ENCODE results near the gene EPHB1.
"Not testable (repeated sequence)": the region's sequence is repeated elsewhere in the genome, so short reads cannot be mapped to it uniquely, and the experiment has no call there.

The EPHB1 gene

GRCh38 chr3:135093121-135093520 is 298.1 kb downstream of the EPHB1 start:
- no peak for DNase-seq

- DNase-seq = peak; percentile 64
Measured at GRCh38 chr3:135097276-135097946, 302.4 kb downstream of the EPHB1 start.

- DNase-seq = no peak
Measured at GRCh38 chr3:135099734-135100355, 304.8 kb downstream of the EPHB1 start.

- peak; percentile 50 for DNase-seq
Measured at GRCh38 chr3:135100366-135100765, 305.3 kb downstream of the EPHB1 start.

GRCh38 chr3:135103917-135104316 is 308.9 kb downstream of the EPHB1 start:
- DNase-seq = no peak

- no peak for DNase-seq
Measured at GRCh38 chr3:135106445-135106844, 311.4 kb downstream of the EPHB1 start.

GRCh38 chr3:135107043-135107442 is 312.0 kb downstream of the EPHB1 start:
- DNase-seq = no peak

GRCh38 chr3:135109681-135110080 is 314.6 kb downstream of the EPHB1 start:
- no peak for DNase-seq

- not testable (repeated sequence) for DNase-seq
Measured at GRCh38 chr3:135114551-135114950, 319.5 kb downstream of the EPHB1 start.

GRCh38 chr3:135117977-135118376 is 322.9 kb downstream of the EPHB1 start:
- no peak for DNase-seq

GRCh38 chr3:135118792-135119191 is 323.7 kb downstream of the EPHB1 start:
- DNase-seq = no peak

- DNase-seq = no peak
Measured at GRCh38 chr3:135125171-135125801, 330.2 kb downstream of the EPHB1 start.

GRCh38 chr3:135127946-135128470 is 332.9 kb downstream of the EPHB1 start:
- DNase-seq = peak; percentile 42

- DNase-seq = peak; percentile 82
Measured at GRCh38 chr3:135128818-135129217, 333.8 kb downstream of the EPHB1 start.

GRCh38 chr3:135131290-135131689 is 336.2 kb downstream of the EPHB1 start:
- no peak for DNase-seq

- DNase-seq = no peak
Measured at GRCh38 chr3:135133905-135134683, 339.0 kb downstream of the EPHB1 start.

GRCh38 chr3:135134684-135135075 is 339.6 kb downstream of the EPHB1 start:
- DNase-seq = no peak

- no peak for DNase-seq
Measured at GRCh38 chr3:135135445-135135844, 340.4 kb downstream of the EPHB1 start.

GRCh38 chr3:135136361-135137100 is 341.5 kb downstream of the EPHB1 start:
- DNase-seq = no peak

GRCh38 chr3:135137296-135137695 is 342.2 kb downstream of the EPHB1 start:
- DNase-seq = no peak

- no peak for DNase-seq
Measured at GRCh38 chr3:135138776-135139175, 343.7 kb downstream of the EPHB1 start.

GRCh38 chr3:135140591-135140990 is 345.5 kb downstream of the EPHB1 start:
- DNase-seq = no peak

- DNase-seq = no peak
Measured at GRCh38 chr3:135141160-135141559, 346.1 kb downstream of the EPHB1 start.
